DND-41 (cell line): ENCODE data around the gene AGRN.

Experiments used
- EZH2 ChIP-seq: IDR thresholded peaks from 3 replicates; pipeline ENCODE4 v1.6.1; 2012; ENCODE audit warnings: borderline replicate concordance, low read depth, mild to moderate bottlenecking, moderate library complexity, low read length, inconsistent platforms; ENCODE audit not compliant: severe bottlenecking
- TF ChIP-seq, protein P1 (sequence below): IDR thresholded peaks from 2 replicates; pipeline ENCODE4 v1.5.1; 2012; ENCODE audit warnings: borderline replicate concordance, low read length, moderate library complexity, mild to moderate bottlenecking; ENCODE audit not compliant: poor library complexity, severe bottlenecking; ENCODE audit errors: extremely low read depth

GRCh38 chr1:1086911-1087341, 67.0 kb downstream of the AGRN start:
- TF ChIP-seq, protein P1, sequence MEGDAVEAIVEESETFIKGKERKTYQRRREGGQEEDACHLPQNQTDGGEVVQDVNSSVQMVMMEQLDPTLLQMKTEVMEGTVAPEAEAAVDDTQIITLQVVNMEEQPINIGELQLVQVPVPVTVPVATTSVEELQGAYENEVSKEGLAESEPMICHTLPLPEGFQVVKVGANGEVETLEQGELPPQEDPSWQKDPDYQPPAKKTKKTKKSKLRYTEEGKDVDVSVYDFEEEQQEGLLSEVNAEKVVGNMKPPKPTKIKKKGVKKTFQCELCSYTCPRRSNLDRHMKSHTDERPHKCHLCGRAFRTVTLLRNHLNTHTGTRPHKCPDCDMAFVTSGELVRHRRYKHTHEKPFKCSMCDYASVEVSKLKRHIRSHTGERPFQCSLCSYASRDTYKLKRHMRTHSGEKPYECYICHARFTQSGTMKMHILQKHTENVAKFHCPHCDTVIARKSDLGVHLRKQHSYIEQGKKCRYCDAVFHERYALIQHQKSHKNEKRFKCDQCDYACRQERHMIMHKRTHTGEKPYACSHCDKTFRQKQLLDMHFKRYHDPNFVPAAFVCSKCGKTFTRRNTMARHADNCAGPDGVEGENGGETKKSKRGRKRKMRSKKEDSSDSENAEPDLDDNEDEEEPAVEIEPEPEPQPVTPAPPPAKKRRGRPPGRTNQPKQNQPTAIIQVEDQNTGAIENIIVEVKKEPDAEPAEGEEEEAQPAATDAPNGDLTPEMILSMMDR = no peak
- no peak for TF ChIP-seq EZH2
